ENCODE data around the gene GDPD4. TPM values are rescaled to one million over a fixed set of nuclear protein-coding genes. Genes with fewer than 3 reads are reported as not detected.

Gene GDPD4
- total RNA-seq, 2 donors from 2014 or later = not detected

- peak; percentile 91 for DNase-seq
- Histone ChIP-seq H3K36me3 (no peaks in the 10 kb centered on the region), H3K27ac (no peak overlapping the region), H3K4me3 (peak overlapping the region; percentile 25), H3K27me3 (no peaks in the 10 kb centered on the region), H3K4me1 (peaks cover 9% of the 10 kb centered on the region), H3K9me3 (no peaks in the 10 kb centered on the region), H3K9ac (ENCODE audit: low read depth in 2 of 2, low read length in 2 of 2) (peak overlapping the region; percentile 45 to 48)
- TF ChIP-seq, protein P1, sequence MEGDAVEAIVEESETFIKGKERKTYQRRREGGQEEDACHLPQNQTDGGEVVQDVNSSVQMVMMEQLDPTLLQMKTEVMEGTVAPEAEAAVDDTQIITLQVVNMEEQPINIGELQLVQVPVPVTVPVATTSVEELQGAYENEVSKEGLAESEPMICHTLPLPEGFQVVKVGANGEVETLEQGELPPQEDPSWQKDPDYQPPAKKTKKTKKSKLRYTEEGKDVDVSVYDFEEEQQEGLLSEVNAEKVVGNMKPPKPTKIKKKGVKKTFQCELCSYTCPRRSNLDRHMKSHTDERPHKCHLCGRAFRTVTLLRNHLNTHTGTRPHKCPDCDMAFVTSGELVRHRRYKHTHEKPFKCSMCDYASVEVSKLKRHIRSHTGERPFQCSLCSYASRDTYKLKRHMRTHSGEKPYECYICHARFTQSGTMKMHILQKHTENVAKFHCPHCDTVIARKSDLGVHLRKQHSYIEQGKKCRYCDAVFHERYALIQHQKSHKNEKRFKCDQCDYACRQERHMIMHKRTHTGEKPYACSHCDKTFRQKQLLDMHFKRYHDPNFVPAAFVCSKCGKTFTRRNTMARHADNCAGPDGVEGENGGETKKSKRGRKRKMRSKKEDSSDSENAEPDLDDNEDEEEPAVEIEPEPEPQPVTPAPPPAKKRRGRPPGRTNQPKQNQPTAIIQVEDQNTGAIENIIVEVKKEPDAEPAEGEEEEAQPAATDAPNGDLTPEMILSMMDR (IDR thresholded peaks at IDR 0.05) = peak; percentile 71
- intact Hi-C loops (cut with DNase I) = loop anchor here (5.0 kb wide), 1 partner anchor 430 kb away; no protein-coding TSS in a partner anchor
Measured at GRCh38 chr11:77191823-77192495, 109.5 kb downstream of the GDPD4 start.

- Histone ChIP-seq H3K4me3 (peak overlapping the region; percentile 25), H3K27ac (no peak overlapping the region), H3K9ac (ENCODE audit: low read depth in 2 of 2, low read length in 2 of 2) (peak overlapping the region in 1 of 2 donors; percentile 48), H3K27me3 (no peaks in the 10 kb centered on the region), H3K36me3 (no peaks in the 10 kb centered on the region), H3K9me3 (no peaks in the 10 kb centered on the region), H3K4me1 (peaks cover 9% of the 10 kb centered on the region)
- TF ChIP-seq, protein P1 (IDR thresholded peaks at IDR 0.05) = no peak
- no peak for DNase-seq
- intact Hi-C loops (cut with DNase I) = loop anchor here (5.0 kb wide), 1 partner anchor 431 kb away; no protein-coding TSS in a partner anchor
Measured at GRCh38 chr11:77191429-77191822, 110.1 kb downstream of the GDPD4 start.

GRCh38 chr11:77190331-77191075 is 111.0 kb downstream of the GDPD4 start:
- Histone ChIP-seq H3K9me3 (no peaks in the 10 kb centered on the region), H3K27ac (no peak overlapping the region), H3K4me1 (peaks cover 9% of the 10 kb centered on the region), H3K27me3 (no peaks in the 10 kb centered on the region), H3K4me3 (no peak overlapping the region), H3K36me3 (no peaks in the 10 kb centered on the region), H3K9ac (ENCODE audit: low read depth in 2 of 2, low read length in 2 of 2) (no peak overlapping the region)
- intact Hi-C loops (cut with DNase I) = loop anchor here (5.0 kb wide), 1 partner anchor 432 kb away; no protein-coding TSS in a partner anchor
- TF ChIP-seq, protein P1 (IDR thresholded peaks at IDR 0.05) = no peak
- DNase-seq = no peak

DNA sequence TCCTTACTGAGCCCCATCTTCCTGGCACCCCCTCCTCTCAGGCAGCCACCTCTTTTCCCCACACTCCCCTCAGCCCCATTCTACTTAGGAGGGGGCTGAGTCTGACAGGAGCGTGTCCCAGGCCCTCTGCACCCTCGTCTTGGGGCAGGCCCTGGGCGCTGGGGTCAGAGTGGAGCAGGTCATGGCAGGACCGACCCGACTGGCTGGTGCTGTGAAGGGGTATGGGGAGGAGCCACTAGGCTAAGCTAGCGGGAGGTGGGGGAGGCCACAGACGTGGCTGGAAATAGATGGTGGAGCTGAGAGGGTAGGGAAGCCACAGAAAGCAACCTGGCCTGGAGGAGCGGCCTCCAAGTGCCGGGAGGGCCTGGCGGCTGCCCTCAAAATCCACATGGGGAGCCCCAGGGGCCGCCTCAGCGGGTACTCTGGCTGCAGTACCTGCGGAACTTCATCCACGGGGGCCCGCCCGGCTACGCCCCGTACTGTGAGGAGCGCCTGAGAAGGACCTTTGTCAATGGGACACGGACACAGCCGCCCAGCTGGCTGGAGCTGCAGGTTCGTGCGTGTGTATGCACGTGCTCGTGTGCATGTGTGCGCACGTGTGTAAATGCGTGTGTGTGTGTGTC is 111.8 kb downstream of the GDPD4 start:
- no peak overlapping the region for H3K27ac ChIP-seq
- no peak for DNase-seq
- no peaks in the 10 kb centered on the region for H3K27me3 ChIP-seq
- peaks cover 9% of the 10 kb centered on the region for H3K4me1 ChIP-seq
- H3K4me3 ChIP-seq = no peak overlapping the region
- TF ChIP-seq, protein P1 (IDR thresholded peaks at IDR 0.05) = no peak
- no peak overlapping the region for H3K9ac ChIP-seq (ENCODE audit: low read depth in 2 of 2, low read length in 2 of 2)
- no peaks in the 10 kb centered on the region for H3K9me3 ChIP-seq
- H3K36me3 ChIP-seq = no peaks in the 10 kb centered on the region
- intact Hi-C loops (cut with DNase I) = loop anchor here (2.0 to 5.0 kb wide), 3 partner anchors 63 to 433 kb away; no protein-coding TSS in a partner anchor

All from colonic mucosa (tissue), 4 donors.